HepG2 (cell line): ENCODE data around the gene PXDC1. TPM values are rescaled to one million over a fixed set of nuclear protein-coding genes. Genes with fewer than 3 reads are reported as not detected.
A peak's percentile ranks its signal among the peaks of the same experiment; 100 is the strongest.

ENCODE experiments used
- ATF7-NPFF ChIP-seq: sonication (generic); formaldehyde crosslinking; IDR thresholded peaks from 2 replicates; pipeline ENCODE4 v1.8.1; 2023; ENCODE audit warnings: mild to moderate bottlenecking, low read depth, missing genetic modification reagents, moderate library complexity
- TEF ChIP-seq: sonication (generic); formaldehyde crosslinking; IDR thresholded peaks from 2 replicates; pipeline ENCODE4 v1.5.0; 2020; ENCODE audit warnings: missing genetic modification reagents
- ZNF468 ChIP-seq: sonication (generic); formaldehyde crosslinking; IDR thresholded peaks from 2 replicates; pipeline ENCODE4 v1.8.0; 2022; ENCODE audit warnings: mild to moderate bottlenecking, moderate library complexity, missing genetic modification reagents
- ZNF546 ChIP-seq: sonication (generic); formaldehyde crosslinking; conservative IDR thresholded peaks from 2 replicates; pipeline ENCODE4 v1.8.1; 2023; ENCODE audit warnings: mild to moderate bottlenecking, missing genetic modification reagents
- ZNF777 ChIP-seq: sonication (generic); formaldehyde crosslinking; IDR thresholded peaks from 2 replicates; pipeline ENCODE4 v1.4.0; 2020; ENCODE audit warnings: missing genetic modification reagents
- polyA plus RNA-seq, 8 experiments: library from polyadenylated mRNA; depleted of rRNA in 3 of 8; stranded (reverse) in 7 of 8; unstranded in 1 of 8; fragments of >200 nt; fragmentation: Illumina TruSeq in 4 of 8; extraction: Trizol in 4 of 8; gene quantifications; 2 replicates each; pipeline versions ENCODE4 v1.2.1 to v1.2.3, GENCODE V29; 2011 to 2016; ENCODE audit warnings: low read depth in 4 of 8, missing spikeins in 1 of 8, mixed read lengths in 1 of 8; ENCODE audit not compliant: insufficient read depth in 1 of 8
- total RNA-seq, 5 experiments: library from RNA; depleted of rRNA; stranded (reverse); fragments of >200 nt; fragmentation: Illumina TruSeq; extraction: Trizol; gene quantifications; 2 replicates each; pipeline ENCODE4 v1.2.3, GENCODE V29; 2016; ENCODE audit warnings: low read depth in 1 of 5
- TF ChIP-seq, protein P1 (sequence below): sonication (generic); formaldehyde crosslinking; conservative IDR thresholded peaks from 2 replicates; pipeline ENCODE4 v1.8.0; 2022; ENCODE audit warnings: missing genetic modification reagents
- TF ChIP-seq, protein P2 (sequence below): IDR thresholded peaks from 2 replicates; pipeline ENCODE4 v1.6.1; 2016
- TF ChIP-seq, protein P3 (sequence below): sonication (generic); formaldehyde crosslinking; IDR thresholded peaks from 2 replicates; pipeline ENCODE4 v1.4.0; 2020; ENCODE audit warnings: missing genetic modification reagents
- TF ChIP-seq, protein P4 (sequence below): sonication (generic); formaldehyde crosslinking; IDR thresholded peaks from 2 replicates; pipeline ENCODE4 v1.4.0; 2020; ENCODE audit warnings: missing genetic modification reagents

PXDC1 gene
- total and polyA plus RNA-seq, 2 of the 13 experiments (the other 11 are each of a cell fraction or from before 2014, with no cell fraction given), result 32.4 to 34.7 TPM

GRCh38 chr6:3789018-3789895 is 37.7 kb upstream of the PXDC1 start (continued):
- TF ChIP-seq TEF (CRISPR knock-in tag), result 0 out of 2 replicates have a peak, but pooled peaks have one; percentile 44
- TF ChIP-seq, protein P1, sequence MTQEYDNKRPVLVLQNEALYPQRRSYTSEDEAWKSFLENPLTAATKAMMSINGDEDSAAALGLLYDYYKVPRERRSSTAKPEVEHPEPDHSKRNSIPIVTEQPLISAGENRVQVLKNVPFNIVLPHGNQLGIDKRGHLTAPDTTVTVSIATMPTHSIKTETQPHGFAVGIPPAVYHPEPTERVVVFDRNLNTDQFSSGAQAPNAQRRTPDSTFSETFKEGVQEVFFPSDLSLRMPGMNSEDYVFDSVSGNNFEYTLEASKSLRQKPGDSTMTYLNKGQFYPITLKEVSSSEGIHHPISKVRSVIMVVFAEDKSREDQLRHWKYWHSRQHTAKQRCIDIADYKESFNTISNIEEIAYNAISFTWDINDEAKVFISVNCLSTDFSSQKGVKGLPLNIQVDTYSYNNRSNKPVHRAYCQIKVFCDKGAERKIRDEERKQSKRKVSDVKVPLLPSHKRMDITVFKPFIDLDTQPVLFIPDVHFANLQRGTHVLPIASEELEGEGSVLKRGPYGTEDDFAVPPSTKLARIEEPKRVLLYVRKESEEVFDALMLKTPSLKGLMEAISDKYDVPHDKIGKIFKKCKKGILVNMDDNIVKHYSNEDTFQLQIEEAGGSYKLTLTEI (CRISPR knock-in tag), result no peak
- TF ChIP-seq ZNF546 (CRISPR knock-in tag), result peak; percentile 87
- TF ChIP-seq, protein P2, sequence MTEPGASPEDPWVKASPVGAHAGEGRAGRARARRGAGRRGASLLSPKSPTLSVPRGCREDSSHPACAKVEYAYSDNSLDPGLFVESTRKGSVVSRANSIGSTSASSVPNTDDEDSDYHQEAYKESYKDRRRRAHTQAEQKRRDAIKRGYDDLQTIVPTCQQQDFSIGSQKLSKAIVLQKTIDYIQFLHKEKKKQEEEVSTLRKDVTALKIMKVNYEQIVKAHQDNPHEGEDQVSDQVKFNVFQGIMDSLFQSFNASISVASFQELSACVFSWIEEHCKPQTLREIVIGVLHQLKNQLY, result peak; percentile 79
- no peak for TF ChIP-seq ATF7-NPFF (CRISPR knock-in tag)
- no peak for TF ChIP-seq ZNF468 (CRISPR knock-in tag)
- TF ChIP-seq, protein P3, sequence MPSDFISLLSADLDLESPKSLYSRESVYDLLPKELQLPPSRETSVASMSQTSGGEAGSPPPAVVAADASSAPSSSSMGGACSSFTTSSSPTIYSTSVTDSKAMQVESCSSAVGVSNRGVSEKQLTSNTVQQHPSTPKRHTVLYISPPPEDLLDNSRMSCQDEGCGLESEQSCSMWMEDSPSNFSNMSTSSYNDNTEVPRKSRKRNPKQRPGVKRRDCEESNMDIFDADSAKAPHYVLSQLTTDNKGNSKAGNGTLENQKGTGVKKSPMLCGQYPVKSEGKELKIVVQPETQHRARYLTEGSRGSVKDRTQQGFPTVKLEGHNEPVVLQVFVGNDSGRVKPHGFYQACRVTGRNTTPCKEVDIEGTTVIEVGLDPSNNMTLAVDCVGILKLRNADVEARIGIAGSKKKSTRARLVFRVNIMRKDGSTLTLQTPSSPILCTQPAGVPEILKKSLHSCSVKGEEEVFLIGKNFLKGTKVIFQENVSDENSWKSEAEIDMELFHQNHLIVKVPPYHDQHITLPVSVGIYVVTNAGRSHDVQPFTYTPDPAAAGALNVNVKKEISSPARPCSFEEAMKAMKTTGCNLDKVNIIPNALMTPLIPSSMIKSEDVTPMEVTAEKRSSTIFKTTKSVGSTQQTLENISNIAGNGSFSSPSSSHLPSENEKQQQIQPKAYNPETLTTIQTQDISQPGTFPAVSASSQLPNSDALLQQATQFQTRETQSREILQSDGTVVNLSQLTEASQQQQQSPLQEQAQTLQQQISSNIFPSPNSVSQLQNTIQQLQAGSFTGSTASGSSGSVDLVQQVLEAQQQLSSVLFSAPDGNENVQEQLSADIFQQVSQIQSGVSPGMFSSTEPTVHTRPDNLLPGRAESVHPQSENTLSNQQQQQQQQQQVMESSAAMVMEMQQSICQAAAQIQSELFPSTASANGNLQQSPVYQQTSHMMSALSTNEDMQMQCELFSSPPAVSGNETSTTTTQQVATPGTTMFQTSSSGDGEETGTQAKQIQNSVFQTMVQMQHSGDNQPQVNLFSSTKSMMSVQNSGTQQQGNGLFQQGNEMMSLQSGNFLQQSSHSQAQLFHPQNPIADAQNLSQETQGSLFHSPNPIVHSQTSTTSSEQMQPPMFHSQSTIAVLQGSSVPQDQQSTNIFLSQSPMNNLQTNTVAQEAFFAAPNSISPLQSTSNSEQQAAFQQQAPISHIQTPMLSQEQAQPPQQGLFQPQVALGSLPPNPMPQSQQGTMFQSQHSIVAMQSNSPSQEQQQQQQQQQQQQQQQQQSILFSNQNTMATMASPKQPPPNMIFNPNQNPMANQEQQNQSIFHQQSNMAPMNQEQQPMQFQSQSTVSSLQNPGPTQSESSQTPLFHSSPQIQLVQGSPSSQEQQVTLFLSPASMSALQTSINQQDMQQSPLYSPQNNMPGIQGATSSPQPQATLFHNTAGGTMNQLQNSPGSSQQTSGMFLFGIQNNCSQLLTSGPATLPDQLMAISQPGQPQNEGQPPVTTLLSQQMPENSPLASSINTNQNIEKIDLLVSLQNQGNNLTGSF, result no peak
- TF ChIP-seq, protein P4, sequence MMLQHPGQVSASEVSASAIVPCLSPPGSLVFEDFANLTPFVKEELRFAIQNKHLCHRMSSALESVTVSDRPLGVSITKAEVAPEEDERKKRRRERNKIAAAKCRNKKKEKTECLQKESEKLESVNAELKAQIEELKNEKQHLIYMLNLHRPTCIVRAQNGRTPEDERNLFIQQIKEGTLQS (CRISPR knock-in tag), result peak; percentile 79
- peak; percentile 60; the same call in 1 of the 2 replicates for TF ChIP-seq ZNF777 (CRISPR knock-in tag)
